ENCODE measurements around the gene LRP6.
"Not testable (repeated sequence)": the region's sequence is repeated elsewhere in the genome, so short reads cannot be mapped to it uniquely, and the experiment has no call there.

The LRP6 gene

GRCh38 chr12:12180136-12180535 lies 86.7 kb downstream of the LRP6 start:
- no peak for DNase-seq

DNA sequence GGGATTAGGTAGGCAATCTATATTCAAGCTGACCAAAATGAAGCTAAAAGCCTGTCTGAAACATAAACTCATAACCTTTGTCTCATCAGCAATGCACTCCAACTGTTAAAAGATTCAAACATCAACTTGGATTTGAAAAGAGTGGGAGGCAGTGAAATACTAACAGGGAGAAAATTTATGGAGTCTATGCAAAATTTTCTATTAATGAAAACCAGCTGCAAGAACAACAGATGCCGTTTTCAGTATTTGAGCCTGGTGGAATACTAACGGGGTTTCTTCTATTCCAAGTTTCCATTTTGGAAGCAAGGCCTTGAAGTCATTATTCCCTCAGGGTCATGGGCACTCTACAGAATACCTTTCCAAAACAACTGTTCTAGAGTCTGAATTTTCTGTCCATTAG lies 88.3 kb downstream of the LRP6 start:
- no peak for DNase-seq

DNA sequence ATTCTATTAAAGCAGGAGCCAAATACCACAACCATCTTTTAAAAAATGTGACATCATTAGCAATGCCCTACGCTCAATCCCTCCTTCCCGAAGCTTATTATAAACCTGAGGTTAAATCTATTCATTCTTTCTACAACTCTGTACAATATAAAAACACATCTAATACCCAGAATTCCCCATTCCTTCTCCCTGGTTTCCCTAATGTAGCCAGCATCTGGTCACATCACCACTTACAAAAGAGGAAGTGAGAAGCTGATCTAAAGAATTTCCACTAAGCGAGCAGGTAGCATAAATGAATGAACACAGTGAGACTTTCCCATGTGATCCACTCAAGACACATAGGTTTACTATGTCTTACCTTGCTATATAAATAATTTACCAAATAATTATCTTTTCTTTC lies 90.4 kb downstream of the LRP6 start:
- DNase-seq, result peak in 2 of 4 experiments; percentile 8 to 17

DNA sequence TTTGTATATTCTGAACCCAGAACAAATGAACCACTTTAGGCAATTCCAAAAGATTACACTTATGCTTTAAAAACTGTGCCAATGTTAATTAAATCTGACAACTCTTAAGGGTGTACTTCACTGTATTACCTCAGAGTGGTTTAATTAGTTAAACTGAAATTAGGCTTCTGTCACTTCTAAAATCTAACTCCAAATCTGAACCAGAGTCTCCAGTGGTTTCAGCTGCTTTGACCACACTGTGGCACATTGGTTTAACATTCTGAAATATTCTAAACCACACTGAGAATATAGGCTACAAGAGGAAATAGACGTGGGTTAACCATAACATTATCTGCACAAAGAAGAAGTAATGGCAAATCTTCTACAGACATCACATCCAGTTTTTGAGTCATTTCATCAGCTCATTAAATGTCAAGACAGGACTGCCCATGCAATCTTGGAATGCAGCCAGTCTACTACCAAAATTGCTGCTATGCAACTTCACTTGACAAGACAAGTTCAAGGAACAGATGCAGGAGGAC lies 94.8 kb downstream of the LRP6 start:
- peak; percentile 61 to 88 (median 72) for DNase-seq

- no peak for DNase-seq
Observed at GRCh38 chr12:12167847-12168246, 99.0 kb downstream of the LRP6 start.

- DNase-seq, result no peak
Observed at GRCh38 chr12:12166751-12167150, 100.1 kb downstream of the LRP6 start.

GRCh38 chr12:12159988-12160387 lies 106.9 kb downstream of the LRP6 start:
- DNase-seq, result no peak

GRCh38 chr12:12158858-12159257 lies 108.0 kb downstream of the LRP6 start:
- DNase-seq, result no peak

- DNase-seq, result no peak
Observed at GRCh38 chr12:12157424-12157823, 109.4 kb downstream of the LRP6 start.

DNA sequence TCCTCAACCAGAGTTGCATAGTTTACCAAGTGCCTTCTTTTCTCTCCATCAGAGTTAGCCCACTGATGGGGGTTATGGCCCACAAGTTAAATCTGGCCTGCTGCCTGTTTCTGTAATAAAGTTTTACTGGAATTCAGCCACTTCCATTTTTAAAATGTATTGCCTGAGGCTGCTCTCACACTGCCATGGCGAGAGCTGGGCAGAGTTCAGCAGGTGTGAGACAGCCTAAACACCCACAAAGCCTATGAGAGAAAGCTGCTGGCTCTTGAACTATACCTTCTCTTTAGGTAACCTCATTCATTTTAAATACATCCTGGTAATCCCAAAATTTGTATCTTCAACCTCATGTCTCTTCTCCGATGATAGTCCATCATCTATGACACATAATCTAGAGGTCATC lies 110.0 kb downstream of the LRP6 start:
- DNase-seq, result no peak

DNA sequence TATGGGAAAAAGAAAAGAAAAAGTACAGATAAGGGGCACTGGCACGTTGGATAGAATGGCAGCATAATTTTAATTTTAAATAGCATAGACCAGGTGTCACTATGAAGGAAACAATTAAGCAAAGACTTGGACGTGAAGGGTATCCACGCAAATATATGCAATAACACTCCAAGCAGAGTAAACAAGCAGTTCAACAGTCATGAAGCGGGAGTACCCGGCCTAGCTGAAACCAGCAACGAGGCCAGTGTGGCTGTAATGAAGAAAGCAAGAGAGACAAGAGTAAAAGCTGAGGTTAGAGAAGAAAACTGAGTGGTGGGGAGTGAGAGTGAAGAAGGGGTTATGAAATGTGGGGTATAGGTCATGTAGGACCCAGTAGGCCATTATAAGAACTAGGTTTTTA lies 110.7 kb downstream of the LRP6 start:
- no peak for DNase-seq

- DNase-seq, result no peak
Observed at GRCh38 chr12:12153596-12153995, 113.2 kb downstream of the LRP6 start.

GRCh38 chr12:12147111-12147510 lies 119.7 kb downstream of the LRP6 start:
- DNase-seq, result no peak

GRCh38 chr12:12144531-12144930 lies 122.3 kb downstream of the LRP6 start:
- DNase-seq, result not testable (repeated sequence)

- no peak for DNase-seq
Observed at GRCh38 chr12:12141000-12141399, 125.8 kb downstream of the LRP6 start.

- no peak for DNase-seq
Observed at GRCh38 chr12:12138203-12139154, 128.4 kb downstream of the LRP6 start.

- no peak for DNase-seq
Observed at GRCh38 chr12:12133785-12134184, 133.1 kb downstream of the LRP6 start.

- DNase-seq, result no peak
Observed at GRCh38 chr12:12133259-12133658, 133.6 kb downstream of the LRP6 start.

GRCh38 chr12:12128670-12129069 lies 138.2 kb downstream of the LRP6 start:
- DNase-seq, result no peak

GRCh38 chr12:12127304-12127703 lies 139.5 kb downstream of the LRP6 start:
- no peak for DNase-seq

DNA sequence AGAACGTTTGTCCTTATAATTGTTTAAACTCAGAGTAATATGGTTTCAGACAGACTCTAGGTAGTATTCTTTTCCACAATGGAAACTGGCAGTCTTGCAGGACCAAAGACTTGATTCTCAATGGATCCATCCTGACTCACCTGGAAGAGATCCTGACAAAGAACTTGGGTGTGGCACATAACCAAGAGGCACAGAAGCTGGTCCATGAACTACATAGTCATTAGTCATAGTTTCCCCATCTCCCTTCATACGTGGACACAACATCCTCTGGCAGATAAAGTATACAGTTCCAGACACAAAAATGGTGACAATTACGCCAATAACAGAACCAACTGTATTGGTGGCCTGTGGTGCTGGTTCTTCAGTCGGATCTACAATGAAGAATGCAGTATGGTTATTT lies 140.3 kb downstream of the LRP6 start:
- no peak for DNase-seq

DNA sequence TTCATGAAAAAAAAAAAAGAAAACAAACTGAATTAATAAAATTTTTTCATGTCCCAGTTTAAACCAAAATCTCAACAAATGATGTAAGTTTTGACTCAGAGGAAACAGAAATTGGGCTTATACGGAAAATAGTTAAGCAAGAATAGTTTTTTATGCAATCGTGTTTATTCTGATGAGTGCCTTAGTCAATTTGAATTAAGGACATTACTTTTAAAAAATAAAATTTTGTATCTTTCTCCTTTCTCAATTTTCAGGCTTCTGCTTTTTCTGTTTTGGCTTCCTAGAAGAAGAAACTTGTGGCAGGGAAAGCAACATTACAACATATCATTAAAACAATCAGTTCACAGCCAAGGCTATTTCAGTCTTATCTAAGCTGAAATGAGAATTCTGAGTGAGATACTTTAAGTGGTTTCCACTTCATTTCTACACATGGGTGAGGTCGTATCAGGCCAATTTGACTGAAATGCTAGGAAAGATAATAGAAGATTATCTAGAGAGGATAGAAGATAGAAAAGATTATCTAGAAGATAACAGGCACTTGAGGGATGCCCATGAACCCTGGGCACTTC lies 143.7 kb downstream of the LRP6 start:
- DNase-seq, result peak in 2 of 4 experiments; percentile 9 to 23

DNA sequence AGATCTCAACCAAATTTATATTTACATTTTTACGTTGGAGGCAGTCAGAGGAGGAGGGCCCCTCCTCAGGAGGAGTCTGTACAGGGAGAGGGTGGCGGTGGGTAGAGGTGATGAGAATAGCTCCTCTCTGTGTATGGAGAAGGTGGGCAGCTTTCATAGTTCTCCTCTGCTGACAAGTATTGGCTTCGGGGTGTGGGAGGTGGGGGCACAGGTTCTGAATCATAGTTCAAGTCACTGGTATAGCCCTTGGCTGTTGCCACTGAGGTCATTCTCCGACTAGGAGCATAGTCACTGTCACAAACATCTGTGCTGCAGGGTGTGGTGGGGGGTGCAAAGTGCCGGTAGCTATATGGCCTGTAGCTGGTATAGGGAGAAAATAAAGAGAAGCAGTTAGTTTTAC lies 145.8 kb downstream of the LRP6 start:
- DNase-seq, result peak in 1 of 4 experiments; percentile 33

DNA sequence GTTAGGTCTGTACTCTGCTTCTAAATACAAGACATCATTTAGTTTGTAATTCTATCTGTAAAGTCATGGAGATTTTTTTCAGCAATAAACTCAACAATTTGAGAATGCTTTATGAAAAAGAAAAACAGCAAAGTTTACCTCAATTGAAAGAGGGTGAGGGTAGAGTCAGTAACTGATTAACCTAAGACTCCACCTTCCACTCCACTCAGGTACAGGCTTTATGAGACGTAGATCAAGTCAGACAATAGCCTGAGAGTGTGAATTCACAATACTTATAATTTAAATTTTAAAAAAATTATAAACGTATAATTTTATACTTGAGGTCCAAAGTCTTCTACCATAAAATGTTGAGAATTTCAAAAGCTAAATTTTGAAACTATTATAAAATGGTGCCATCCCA lies 150.2 kb downstream of the LRP6 start:
- DNase-seq, result no peak

Measured in suppressor macrophage (primary cell).